Endothelial cell of umbilical vein (primary cell): ENCODE data around the gene COL5A3. TPM values are rescaled to one million over a fixed set of nuclear protein-coding genes. Genes with fewer than 3 reads are reported as not detected.

ENCODE experiments used
- BruUV-seq: library from RNA; stranded (reverse); fragments of 400-500 nt; replicated peaks from 2 replicates; lab custom pipeline; 2021; lab: Mats Ljungman, UMichigan
- CTCF ChIA-PET: fragments of 300-600, 350-600 bp; sonication (Branson Sonifier 250); formaldehyde crosslinking; loops from one replicate; lab custom pipeline; 2021; ENCODE audit warnings: antibody characterized with exemption, inconsistent platforms; lab: Charles Lee
- POLR2A ChIA-PET: fragments of 300-600, 350-600 bp; sonication (Branson Sonifier 250); formaldehyde crosslinking; loops from one replicate; lab custom pipeline; 2021; ENCODE audit warnings: antibody characterized with exemption, inconsistent platforms; lab: Charles Lee
- DNase-seq: peaks from one replicate; pipeline ENCODE4 v3.0.0-alpha.2; 2011; ENCODE audit warnings: low read depth, low spot score
- FAIRE-seq: peaks from 2 replicates; lab custom pipeline; 2011; peaks lifted over from hg19 to GRCh38; lab: Jason Lieb, UNC
- H2AFZ ChIP-seq: 2 replicates; pipeline ENCODE4 v1.6.0; 2012; ENCODE audit warnings: low read depth, low read length, control low read depth, inconsistent platforms
- H3K27ac ChIP-seq: 2 replicates; pipeline ENCODE4 v1.5.1; 2011; ENCODE audit warnings: low read depth, mild to moderate bottlenecking, control low read depth, low read length, moderate library complexity; ENCODE audit not compliant: insufficient read depth
- H3K27me3 ChIP-seq, 2 experiments: 2 replicates each; pipeline versions ENCODE4 v1.6.0 to v1.6.1; 2011; ENCODE audit warnings: low read length in 2 of 2, mixed read lengths in 1 of 2; ENCODE audit not compliant: control insufficient read depth in 2 of 2, insufficient read depth in 2 of 2
- H3K36me3 ChIP-seq, 2 experiments: 2 replicates in 1 of 2; 3 replicates in 1 of 2; pipeline ENCODE4 v1.5.1; 2011; ENCODE audit warnings: low read length in 2 of 2, mild to moderate bottlenecking in 1 of 2, moderate library complexity in 1 of 2; ENCODE audit not compliant: control insufficient read depth in 2 of 2, insufficient read depth in 2 of 2; ENCODE audit errors: extremely low read depth in 1 of 2
- H3K4me1 ChIP-seq: 3 replicates; pipeline ENCODE4 v1.5.1; 2011; ENCODE audit warnings: mild to moderate bottlenecking, low read length; ENCODE audit not compliant: control insufficient read depth, insufficient read depth; ENCODE audit errors: extremely low read depth
- H3K4me2 ChIP-seq: 2 replicates; pipeline ENCODE4 v1.6.1; 2011; ENCODE audit warnings: low read length, control low read depth, mixed read lengths; ENCODE audit not compliant: insufficient read depth
- H3K4me3 ChIP-seq, 3 experiments: fragments of 200-600 bp in 1 of 3; sonication (generic), shearing (Covaris generic) in 1 of 3; replicated peaks in 1 of 3; 2 replicates each; pipeline ENCODE4 v1.5.1; 2011 to 2016; ENCODE audit warnings: control low read depth in 3 of 3, low read length in 3 of 3, mild to moderate bottlenecking in 2 of 3, inconsistent platforms in 1 of 3, low read depth in 1 of 3, moderate library complexity in 1 of 3; ENCODE audit not compliant: insufficient read depth in 1 of 3
- H3K79me2 ChIP-seq: 2 replicates; pipeline ENCODE4 v1.6.0; 2012; ENCODE audit warnings: low read length, inconsistent platforms; ENCODE audit not compliant: control insufficient read depth, insufficient read depth
- H3K9ac ChIP-seq: replicated peaks from 2 replicates; pipeline ENCODE3; 2011; ENCODE audit warnings: low read length, control low read depth; ENCODE audit not compliant: insufficient read depth; ENCODE audit errors: extremely low read depth
- H3K9me1 ChIP-seq: replicated peaks from 3 replicates; pipeline ENCODE4 v1.6.0; 2011; ENCODE audit warnings: mild to moderate bottlenecking, low read length; ENCODE audit not compliant: control insufficient read depth, insufficient read depth; ENCODE audit errors: extremely low read depth
- H3K9me3 ChIP-seq: replicated peaks from 2 replicates; pipeline ENCODE4 v1.5.1; 2012; ENCODE audit warnings: low read length, inconsistent platforms; ENCODE audit not compliant: control insufficient read depth, insufficient read depth
- H4K20me1 ChIP-seq: replicated peaks from 2 replicates; pipeline ENCODE3; 2011; ENCODE audit warnings: mild to moderate bottlenecking, low read length; ENCODE audit not compliant: control insufficient read depth, insufficient read depth; ENCODE audit errors: extremely low read depth
- CTCF ChIP-seq, 2 donors: IDR thresholded peaks; 1 replicate in 1 of 2; 2 replicates in 1 of 2; pipeline ENCODE4 v1.5.1; 2011; ENCODE audit warnings: low read length in 2 of 2, mild to moderate bottlenecking in 2 of 2, moderate library complexity in 2 of 2, control low read depth in 1 of 2, inconsistent platforms in 1 of 2, low read depth in 1 of 2; ENCODE audit not compliant: insufficient read depth in 1 of 2; ENCODE audit errors: extremely low read depth in 1 of 2
- EZH2 ChIP-seq: IDR thresholded peaks from 2 replicates; pipeline ENCODE4 v1.6.1; 2012; ENCODE audit warnings: borderline replicate concordance, low read depth, mild to moderate bottlenecking, moderate library complexity, low read length, inconsistent platforms; ENCODE audit not compliant: severe bottlenecking
- FOS ChIP-seq: IDR thresholded peaks from 2 replicates; pipeline ENCODE4 v1.6.1; 2011; ENCODE audit warnings: mild to moderate bottlenecking, low read length, moderate library complexity, borderline replicate concordance; ENCODE audit not compliant: insufficient read depth
- GATA2 ChIP-seq: IDR thresholded peaks from 2 replicates; pipeline ENCODE4 v1.7.0; 2011; ENCODE audit warnings: low read depth, mild to moderate bottlenecking, moderate library complexity, mixed read lengths, low read length; ENCODE audit not compliant: insufficient read length, insufficient read depth
- JUN ChIP-seq: IDR thresholded peaks from 2 replicates; pipeline ENCODE4 v1.6.1; 2011; ENCODE audit warnings: borderline replicate concordance, low read depth; ENCODE audit not compliant: insufficient read length, insufficient read depth
- MYC ChIP-seq: IDR thresholded peaks from one replicate; pipeline ENCODE4 v1.6.1; 2011; ENCODE audit warnings: mild to moderate bottlenecking, low read depth, low read length
- POLR2A ChIP-seq: IDR thresholded peaks from 2 replicates; pipeline ENCODE4 v1.6.1; 2012; ENCODE audit warnings: low read depth, mild to moderate bottlenecking, control low read depth, low read length
- POLR2AphosphoS5 ChIP-seq: IDR thresholded peaks from 2 replicates; pipeline ENCODE4 v1.6.1; 2012; ENCODE audit warnings: low read depth, mild to moderate bottlenecking, control low read depth, low read length, moderate library complexity; ENCODE audit not compliant: insufficient read depth
- dilution Hi-C: fragments of 300-500 bp; cut with MboI; formaldehyde crosslinking; loops from one replicate; pipeline ENCODE4 v1.15.0; 2019; ENCODE audit warnings: low sequenced_read_pairs; ENCODE audit not compliant: extremely low pct_ligation_motif_present
- intact Hi-C: fragments of 100-400 bp; cut with micrococcal nuclease; formaldehyde crosslinking; loops from one replicate; pipeline ENCODE4 v1.10.0; 2022
- polyA plus RNA-seq, 4 experiments: library from polyadenylated mRNA; depleted of rRNA in 3 of 4; stranded (reverse) in 3 of 4; unstranded in 1 of 4; fragments of >200 nt; gene quantifications; 2 replicates each; pipeline versions ENCODE4 v1.2.1 to v1.2.3, GENCODE V29; 2011 to 2012; ENCODE audit warnings: missing spikeins in 1 of 4
- total RNA-seq: library from RNA; stranded (reverse); gene quantifications from 2 replicates; pipeline ENCODE4 v1.2.3, GENCODE V29; 2021
- TF ChIP-seq, protein P1 (sequence below): IDR thresholded peaks from 2 replicates; pipeline ENCODE4 v1.6.1; 2011; ENCODE audit not compliant: insufficient read depth, insufficient read length

COL5A3 gene
- total and polyA plus RNA-seq, 2 donors (not counting 3 experiments of a cell fraction or from before 2014, with no cell fraction given): not detected

- Histone ChIP-seq H2AFZ (no peak overlapping the region), H4K20me1 (no peaks in the 10 kb centered on the region), H3K4me1 (no peaks in the 10 kb centered on the region), H3K9me1 (no peaks in the 10 kb centered on the region), H3K79me2 (no peaks in the 10 kb centered on the region), H3K9me3 (no peaks in the 10 kb centered on the region), H3K9ac (no peak overlapping the region), H3K4me3 (no peak overlapping the region), H3K36me3 (no peaks in the 10 kb centered on the region), H3K4me2 (no peak overlapping the region), H3K27ac (no peak overlapping the region), H3K27me3 (no peaks in the 10 kb centered on the region)
- no peak for FAIRE-seq
- no TSS peak for BruUV-seq
- dilution Hi-C loops (no loop called here), intact Hi-C loops (no loop called here)
- ChIA-PET POLR2A (no interaction called here), CTCF (interaction anchor here (2.2 kb wide), 1 partner anchor 43 kb away, joined by 9 read pairs; no protein-coding TSS in a partner anchor)
- no peak for TF ChIP-seq MYC
- no peak for TF ChIP-seq JUN
- DNase-seq: no peak
Observed at GRCh38 chr19:9956956-9957355, 53.3 kb downstream of the COL5A3 start.

- Histone ChIP-seq H3K79me2 (no peaks in the 10 kb centered on the region), H3K36me3 (no peaks in the 10 kb centered on the region), H3K27ac (no peak overlapping the region), H3K27me3 (no peaks in the 10 kb centered on the region), H3K4me2 (no peak overlapping the region), H3K4me1 (no peaks in the 10 kb centered on the region), H4K20me1 (no peaks in the 10 kb centered on the region), H3K9ac (no peak overlapping the region), H3K4me3 (no peak overlapping the region), H3K9me1 (no peaks in the 10 kb centered on the region), H3K9me3 (no peaks in the 10 kb centered on the region), H2AFZ (no peak overlapping the region)
- dilution Hi-C loops (no loop called here), intact Hi-C loops (no loop called here)
- FAIRE-seq (no peak), DNase-seq (no peak)
- no TSS peak for BruUV-seq
- CTCF ChIA-PET: interaction anchor here (0.8 to 1.1 kb wide), 2 partner anchors 8 to 23 kb away, joined by 3 read pairs; no protein-coding TSS in a partner anchor
- POLR2A ChIA-PET: no interaction called here
- TF ChIP-seq JUN (no peak), MYC (no peak), EZH2 (no peak), FOS (no peak), POLR2AphosphoS5 (no peak), GATA2 (no peak), POLR2A (no peak), CTCF (IDR thresholded peaks at IDR 0.05; ENCODE audit: extremely low read depth in 1 of 2, insufficient read depth in 1 of 2, low read depth in 1 of 2, low read length in 2 of 2) (no peak)
- TF ChIP-seq, protein P1, sequence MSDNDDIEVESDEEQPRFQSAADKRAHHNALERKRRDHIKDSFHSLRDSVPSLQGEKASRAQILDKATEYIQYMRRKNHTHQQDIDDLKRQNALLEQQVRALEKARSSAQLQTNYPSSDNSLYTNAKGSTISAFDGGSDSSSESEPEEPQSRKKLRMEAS: no peak
Observed at GRCh38 chr19:9953802-9954542, 56.3 kb downstream of the COL5A3 start.
